Renal cortical epithelial cell (primary cell): ENCODE measurements around the gene SLC25A52. TPM values are rescaled to one million over a fixed set of nuclear protein-coding genes. Genes with fewer than 3 reads are reported as not detected.
"Not testable (repeated sequence)": the region's sequence is repeated elsewhere in the genome, so short reads cannot be mapped to it uniquely, and the experiment has no call there.

ENCODE experiments used
- DNase-seq: peaks from one replicate; pipeline ENCODE4 v3.0.0-alpha.2; 2011; ENCODE audit warnings: low read depth
- total RNA-seq: library from RNA; depleted of rRNA; stranded (reverse); fragments of >200 nt; gene quantifications from 2 replicates; pipeline ENCODE4 v1.2.3, GENCODE V29; 2014

Gene SLC25A52
- total RNA-seq: 0.80 TPM in 1 of 2 replicates, not detected in the other

- no peak for DNase-seq
Observed at GRCh38 chr18:31760695-31761094, at the start of gene SLC25A52. Gene SLC25A52, minus strand, starts transcription at chr18:31760880. Its CDS starts 219 bp downstream, at chr18:31760661.

DNA sequence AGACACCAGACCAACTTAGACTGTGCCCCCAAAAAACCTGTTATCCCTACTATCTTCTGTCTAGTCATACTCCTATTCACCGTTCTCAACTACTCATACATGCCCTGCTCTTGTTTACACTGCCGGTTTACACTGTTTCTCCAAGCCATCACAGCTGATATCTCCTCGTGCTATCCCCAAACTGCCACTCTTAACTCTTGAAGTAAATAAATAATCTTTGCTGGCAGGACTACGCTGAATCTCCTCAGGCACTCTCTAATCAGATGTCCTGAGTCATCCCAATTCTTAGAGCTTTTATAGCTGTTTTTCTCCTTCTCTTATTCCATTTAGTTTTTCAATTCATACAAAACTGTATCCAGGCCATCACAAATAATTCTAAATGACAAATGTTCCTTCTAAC lies 48.4 kb upstream of the SLC25A52 start:
- DNase-seq: not testable (repeated sequence)

DNA sequence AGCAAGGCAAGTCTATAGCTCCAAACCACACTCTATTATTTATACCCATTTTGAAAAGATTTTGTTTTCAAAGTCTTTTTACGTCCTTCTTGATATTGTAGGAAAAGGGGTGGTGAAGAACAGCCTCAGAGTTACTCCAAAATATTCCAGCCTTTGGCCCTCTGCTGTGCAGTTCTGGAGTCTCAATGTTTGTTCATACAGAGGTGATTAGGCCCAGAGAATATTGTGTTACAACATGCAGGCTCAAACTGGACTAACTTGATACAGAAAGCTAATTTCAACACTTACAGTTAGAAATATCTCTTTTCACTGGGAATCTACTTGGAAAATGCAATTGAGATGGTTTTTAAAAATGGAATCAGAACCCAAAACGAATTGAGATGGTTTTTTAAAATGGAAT lies 40.4 kb upstream of the SLC25A52 start:
- no peak for DNase-seq

- not testable (repeated sequence) for DNase-seq
Observed at GRCh38 chr18:31799257-31799656, 38.6 kb upstream of the SLC25A52 start.

GRCh38 chr18:31798399-31798798 lies 37.7 kb upstream of the SLC25A52 start:
- DNase-seq: no peak

GRCh38 chr18:31795747-31796146 lies 35.1 kb upstream of the SLC25A52 start:
- no peak for DNase-seq

- DNase-seq: no peak
Observed at GRCh38 chr18:31793531-31793930, 32.9 kb upstream of the SLC25A52 start.

DNA sequence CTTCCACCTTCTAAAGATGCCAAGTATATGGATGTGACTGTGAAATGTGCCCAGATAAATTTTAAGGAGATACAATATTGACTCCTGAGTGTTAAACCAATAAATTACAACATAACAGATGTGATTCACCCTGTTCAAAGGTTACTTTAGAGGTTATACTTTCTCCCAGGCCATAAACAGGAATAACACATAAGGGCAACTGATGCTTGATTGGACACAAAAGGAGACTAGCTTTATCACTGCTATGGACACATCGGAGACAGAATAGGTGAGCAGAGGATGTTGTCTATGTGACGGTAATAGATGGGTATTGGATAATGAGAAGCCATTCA lies 31.9 kb upstream of the SLC25A52 start:
- DNase-seq: no peak

DNA sequence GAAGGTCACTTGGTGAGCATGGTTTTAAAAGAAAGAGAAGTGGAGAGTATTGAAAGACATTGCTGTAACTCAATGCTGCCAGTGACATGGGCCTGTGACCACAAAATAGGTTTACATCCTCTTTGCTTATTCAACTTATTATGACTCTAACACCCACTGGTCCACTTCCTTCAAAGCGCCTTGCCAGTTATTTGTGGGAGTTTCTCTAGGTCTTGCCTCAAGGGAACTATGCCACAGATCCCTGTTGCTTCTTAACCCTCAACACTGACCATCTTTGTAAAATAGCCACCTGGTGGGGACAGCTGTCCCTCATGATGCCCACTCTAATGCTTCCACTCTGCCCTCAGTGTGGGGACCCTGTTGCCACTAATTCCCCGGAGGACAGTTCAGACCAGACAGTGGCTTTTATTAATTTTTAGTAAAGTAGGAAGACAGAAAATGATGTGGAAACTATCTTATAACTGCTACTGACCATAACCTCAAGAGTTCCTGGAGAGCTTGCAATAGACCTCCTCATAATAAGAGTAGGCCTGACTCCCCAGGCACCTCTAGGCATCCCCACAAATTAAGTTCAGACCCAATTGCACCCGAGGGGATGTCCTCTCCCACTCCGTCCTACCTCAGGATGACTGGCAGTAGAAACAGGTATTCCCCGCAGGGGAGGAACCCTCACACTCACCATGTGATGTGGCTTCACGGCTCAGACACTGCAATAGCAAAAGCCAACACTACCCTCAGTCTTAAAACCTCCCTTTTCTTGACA lies 31.3 kb upstream of the SLC25A52 start:
- DNase-seq: no peak

DNA sequence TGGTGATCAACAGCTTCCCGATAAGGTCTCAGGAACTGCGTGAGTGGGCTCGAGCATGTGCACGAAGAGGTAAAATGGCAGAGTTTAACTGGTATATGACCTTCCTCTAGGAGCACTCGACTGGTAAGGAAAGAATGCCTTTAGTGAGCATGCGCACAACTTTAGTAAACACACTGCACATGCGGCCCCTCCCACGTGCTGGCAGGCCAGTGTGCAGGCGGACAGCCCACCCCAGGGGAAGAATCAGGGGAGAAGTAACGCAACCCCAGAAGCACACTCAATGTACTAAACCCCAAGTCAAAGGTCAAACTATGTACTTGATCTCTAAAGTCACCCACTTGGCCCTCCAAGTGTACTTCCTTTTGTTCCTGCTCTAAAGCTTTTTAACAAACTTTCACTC lies 28.7 kb upstream of the SLC25A52 start:
- no peak for DNase-seq

DNA sequence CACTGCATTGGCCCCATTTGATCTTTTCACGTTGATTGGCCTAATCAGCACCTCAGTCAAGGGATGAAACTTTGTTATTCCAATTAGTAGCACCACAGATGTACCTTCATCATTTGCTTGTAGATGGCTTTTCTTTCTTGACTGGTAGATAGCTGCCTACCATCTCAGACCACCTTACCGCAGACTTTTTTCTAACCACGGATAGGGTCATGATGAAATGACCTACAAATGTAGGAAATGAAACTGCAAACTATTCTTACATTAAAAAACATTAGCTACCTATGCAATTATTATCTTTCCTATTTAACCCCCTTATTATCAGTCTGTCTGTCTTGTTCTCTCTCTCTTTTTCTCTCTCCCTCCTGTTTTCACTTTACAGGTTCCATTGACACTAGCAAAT lies 22.4 kb upstream of the SLC25A52 start:
- no peak for DNase-seq

- no peak for DNase-seq
Observed at GRCh38 chr18:31778391-31778950, 17.8 kb upstream of the SLC25A52 start.

- DNase-seq: no peak
Observed at GRCh38 chr18:31776093-31776492, 15.4 kb upstream of the SLC25A52 start.

- no peak for DNase-seq
Observed at GRCh38 chr18:31774962-31775361, 14.3 kb upstream of the SLC25A52 start.

- no peak for DNase-seq
Observed at GRCh38 chr18:31774477-31774785, 13.8 kb upstream of the SLC25A52 start.

DNA sequence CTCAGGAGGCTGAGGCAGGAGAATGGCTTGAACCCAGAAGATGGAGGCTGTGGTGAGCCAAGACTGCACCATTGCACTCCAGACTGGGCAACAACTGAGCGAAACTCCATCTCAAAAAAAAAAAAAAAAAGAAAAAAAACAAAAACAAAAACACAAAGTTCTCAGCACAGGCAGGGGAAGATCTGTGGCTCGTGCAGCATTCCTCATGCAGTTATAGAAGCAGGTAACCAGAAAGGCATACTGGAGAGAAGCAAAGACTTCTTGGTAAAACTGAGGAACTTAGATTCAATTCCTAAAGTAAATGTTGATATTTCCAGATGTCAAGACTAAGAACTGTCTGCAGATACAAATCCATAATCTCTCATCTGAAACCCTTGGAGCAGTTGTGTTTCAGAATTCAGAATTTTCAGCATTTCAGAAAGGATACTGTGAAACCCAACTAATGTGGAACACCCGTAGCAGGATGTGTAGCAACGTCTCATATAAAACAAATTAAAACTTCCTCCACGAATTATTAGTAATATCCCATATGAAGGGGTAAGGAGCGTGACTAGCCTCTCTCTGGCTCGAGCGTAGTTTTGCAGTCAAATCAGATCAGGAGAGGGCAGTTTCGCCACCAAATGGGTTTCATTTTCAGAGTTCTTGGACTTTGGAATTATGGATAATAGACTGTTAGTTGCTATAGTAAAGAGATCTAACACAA lies 13.2 kb upstream of the SLC25A52 start:
- no peak for DNase-seq

DNA sequence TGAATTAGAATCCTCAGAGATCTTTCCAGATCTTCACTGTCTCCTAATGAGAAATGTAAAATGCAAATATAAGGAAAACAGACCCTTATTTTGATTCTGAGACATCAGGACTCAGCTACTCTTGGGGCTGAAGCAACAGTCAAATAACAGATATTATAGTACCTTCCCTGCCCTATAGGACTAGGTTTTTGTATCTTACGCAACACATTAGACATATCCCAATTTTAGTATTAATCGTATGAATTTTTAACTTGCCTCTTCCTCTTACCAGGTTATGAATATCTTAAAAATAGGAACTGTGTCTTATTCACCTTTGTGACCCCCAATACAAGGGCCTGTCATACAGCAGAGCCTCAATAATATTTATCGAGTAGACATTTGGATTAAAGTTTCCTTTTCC lies 12.0 kb upstream of the SLC25A52 start:
- no peak for DNase-seq

DNA sequence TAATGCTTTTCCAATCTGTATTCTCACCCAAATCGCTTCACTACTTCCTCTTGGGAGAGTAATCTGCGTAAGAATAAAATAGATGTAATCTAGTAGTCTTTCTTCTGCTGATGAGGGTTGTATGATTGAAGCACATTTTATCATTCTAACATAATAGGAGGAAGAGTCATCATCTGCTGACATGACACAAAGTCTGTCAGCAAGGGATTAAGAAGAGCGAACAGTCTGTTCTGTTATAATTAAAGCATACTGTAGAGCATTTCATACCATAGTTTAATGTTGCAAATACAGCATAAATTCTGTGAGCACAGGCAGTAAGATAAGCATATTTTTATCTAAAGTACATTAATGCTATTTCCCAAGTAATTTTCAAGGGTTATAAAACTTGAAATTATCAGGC lies 10.4 kb downstream of the SLC25A52 start:
- no peak for DNase-seq

DNA sequence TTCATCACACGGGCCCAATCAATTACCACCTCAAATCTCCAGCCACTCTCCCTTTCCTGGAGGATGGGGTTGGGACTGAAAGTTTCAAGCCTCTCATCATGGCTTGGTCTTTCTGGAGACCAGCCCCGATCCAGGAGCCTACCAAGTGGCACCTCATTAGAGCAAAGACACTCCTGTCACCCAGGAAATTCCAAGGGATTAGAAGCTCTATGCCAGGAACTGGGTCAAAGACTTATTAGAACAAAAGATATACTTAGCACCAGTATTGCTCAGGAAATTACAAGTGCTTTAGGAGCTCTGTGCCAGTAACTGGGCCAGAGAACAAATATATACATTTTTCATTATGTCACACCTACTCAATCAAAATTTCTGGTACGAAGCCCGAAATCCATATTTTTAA lies 14.3 kb downstream of the SLC25A52 start:
- DNase-seq: no peak

DNA sequence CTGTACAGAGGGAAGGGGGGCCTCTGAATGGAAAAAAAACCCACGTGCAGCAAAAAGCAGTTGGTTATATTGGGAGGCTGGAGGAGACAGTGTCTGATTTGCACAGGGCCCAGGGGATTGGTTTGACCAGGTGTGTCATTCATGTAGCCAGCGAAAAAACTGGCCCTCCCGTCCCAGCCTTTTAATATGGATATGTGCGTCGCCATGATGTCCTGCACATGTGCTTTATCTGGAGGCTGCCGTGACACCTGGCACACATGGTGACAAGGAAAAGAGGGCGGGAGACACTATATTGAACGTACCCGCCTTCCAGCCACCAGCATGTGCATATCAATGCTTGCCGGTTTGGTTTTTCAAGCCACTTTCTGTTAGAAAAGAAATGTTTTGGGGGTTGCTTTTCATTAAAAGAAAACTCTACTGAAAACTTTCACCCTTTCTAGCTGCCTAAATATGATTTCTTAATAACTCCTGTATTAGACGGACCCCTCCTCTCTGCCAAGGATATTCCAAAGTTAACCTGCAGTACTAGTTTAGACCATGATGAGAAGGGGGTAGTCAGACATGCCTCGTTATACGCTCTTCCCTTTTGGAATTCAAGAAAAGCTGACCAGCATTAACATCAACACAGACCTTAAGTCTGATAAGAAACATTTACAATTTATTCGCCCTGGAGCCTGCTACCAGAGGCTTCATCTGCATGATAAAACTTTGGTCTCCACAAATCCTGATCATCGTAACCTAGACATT lies 16.2 kb downstream of the SLC25A52 start:
- no peak for DNase-seq

DNA sequence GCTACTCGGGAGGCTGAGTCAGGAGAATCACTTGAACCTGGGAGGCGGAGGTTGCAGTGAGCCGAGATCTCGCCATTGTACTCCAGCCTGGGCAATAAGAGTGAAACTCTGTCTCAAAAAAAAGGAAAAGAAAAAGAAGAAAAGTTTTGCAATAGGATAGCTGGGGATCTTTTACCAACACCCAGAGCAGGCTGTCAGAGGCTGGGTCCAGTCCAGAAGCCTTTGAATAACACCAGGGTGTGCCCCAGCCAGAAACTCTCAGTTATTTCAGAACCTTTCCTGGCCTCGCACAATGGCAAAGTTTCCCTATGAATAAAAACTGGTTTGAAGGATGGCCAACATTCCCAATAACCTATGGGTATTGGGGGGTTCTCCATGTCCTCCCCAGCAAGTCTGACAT lies 17.1 kb downstream of the SLC25A52 start:
- DNase-seq: not testable (repeated sequence)

- DNase-seq: peak; percentile 21
Observed at GRCh38 chr18:31741097-31741735, 19.5 kb downstream of the SLC25A52 start.
